ENCODE measurements around the gene SLC15A1.
"Not testable (repeated sequence)": the region's sequence is repeated elsewhere in the genome, so short reads cannot be mapped to it uniquely, and the experiment has no call there.

SLC15A1 gene

DNA sequence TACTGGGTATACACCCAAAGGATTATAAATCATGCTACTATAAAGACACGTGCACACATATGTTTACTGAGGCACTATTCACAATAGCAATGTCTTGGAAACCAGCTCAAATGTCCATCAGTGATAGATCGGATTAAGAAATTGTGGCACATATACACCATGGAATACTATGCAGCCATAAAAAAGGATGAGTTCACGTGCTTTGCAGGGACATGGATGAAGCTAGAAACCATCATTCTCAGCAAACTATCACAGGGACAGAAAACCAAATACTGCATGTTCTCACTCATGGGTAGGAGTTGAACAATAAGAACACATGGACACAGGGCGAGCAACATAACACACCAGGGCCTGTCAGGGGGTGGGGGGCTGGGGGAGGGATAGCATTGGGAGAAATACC lies 2.0 kb upstream of the SLC15A1 start:
- in situ Hi-C loops (cut with MboI; ENCODE audit: low sequenced_read_pairs) = not testable (repeated sequence)

DNA sequence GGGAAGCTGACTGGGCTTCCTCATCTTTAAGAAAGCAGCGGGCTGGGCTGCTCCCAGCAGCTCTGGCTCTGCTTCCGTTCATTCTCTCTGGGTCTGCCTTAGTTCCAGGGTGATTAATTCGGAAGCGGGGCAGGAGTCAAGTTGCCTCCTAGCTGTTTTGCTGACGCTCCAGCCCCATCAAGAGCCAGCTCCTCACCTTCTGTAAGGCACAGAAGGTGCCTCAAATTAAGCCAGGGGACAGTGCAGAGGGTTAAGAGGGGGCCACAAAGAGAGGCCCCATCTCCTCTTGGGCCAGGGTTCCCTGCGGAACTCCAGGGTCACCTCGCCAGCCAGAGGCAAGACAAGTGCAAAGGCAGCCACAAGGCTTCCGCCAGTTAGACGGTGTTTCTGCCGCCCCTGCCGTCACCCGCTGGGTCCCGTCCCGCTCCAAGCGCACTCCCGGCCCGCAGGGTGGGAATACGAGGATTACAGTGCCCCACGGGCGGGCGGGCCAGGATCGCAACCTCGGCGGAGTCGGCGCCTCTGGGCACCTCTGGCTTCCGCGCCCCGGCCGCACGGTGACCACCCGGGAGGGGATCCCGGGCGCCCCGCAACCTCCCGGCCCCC lies 508 bp downstream of the SLC15A1 start:
- in situ Hi-C loops (cut with MboI; ENCODE audit: low sequenced_read_pairs) = no loop called here

DNA sequence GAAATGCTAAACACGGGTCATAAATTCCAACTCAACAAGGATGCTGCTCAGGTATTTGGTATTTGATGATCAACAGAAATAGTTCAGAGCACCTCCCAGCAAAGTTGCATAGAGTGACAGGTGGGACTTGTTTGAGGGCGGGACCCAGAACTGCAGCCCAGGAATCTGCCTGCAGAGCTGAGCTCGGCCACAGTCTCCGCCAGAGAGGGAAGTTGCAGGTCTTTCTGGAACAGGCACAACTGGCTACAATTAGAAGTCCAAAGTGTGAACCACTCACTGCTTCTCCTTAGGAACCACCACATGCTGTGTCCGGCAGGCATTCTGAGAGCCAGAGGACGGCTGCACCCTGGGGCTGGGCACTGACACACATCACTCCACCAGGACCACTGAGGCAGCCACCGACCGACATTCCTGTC lies 1.1 kb downstream of the SLC15A1 start:
- in situ Hi-C loops (cut with MboI; ENCODE audit: low sequenced_read_pairs) = no loop called here

DNA sequence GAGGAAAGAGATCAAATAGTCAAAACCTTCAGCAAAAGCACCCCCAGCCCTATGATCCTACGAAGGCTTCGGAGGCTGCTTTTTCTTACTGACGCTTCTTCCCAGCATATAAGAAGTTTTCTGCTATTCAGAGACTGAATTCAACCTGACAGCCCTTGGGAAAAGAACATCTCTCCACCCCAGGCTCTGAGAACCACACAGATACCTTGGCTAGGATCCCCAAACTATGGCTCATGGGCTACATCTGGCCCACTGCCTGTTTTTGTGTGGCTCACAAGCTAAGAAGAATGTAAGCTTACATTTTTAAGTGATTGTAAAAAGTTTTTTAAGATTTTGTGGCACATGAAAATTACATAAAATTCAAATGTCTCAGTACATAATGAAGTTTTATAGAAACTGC lies 3.0 kb downstream of the SLC15A1 start:
- in situ Hi-C loops (cut with MboI; ENCODE audit: low sequenced_read_pairs) = no loop called here

DNA sequence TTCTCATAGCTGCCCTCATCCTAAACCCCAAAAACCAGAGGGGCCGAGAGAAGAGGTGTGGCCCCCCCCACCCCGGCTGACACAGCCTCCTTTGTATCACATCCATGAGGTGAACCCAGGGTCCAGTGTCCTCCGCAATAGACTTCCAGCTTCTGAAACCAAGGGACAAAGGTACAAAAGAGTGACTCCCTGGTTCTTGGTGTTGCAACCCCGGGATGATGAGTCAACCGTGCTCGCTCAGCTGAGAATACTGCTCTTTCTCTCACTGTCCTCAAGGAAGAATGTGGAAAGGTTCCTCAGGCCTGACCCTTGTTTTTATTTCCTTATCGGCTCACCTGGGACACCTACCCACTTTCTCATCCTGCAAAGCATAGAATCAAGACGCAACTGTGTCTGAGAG lies 5.5 kb downstream of the SLC15A1 start:
- in situ Hi-C loops (cut with MboI; ENCODE audit: low sequenced_read_pairs) = no loop called here

DNA sequence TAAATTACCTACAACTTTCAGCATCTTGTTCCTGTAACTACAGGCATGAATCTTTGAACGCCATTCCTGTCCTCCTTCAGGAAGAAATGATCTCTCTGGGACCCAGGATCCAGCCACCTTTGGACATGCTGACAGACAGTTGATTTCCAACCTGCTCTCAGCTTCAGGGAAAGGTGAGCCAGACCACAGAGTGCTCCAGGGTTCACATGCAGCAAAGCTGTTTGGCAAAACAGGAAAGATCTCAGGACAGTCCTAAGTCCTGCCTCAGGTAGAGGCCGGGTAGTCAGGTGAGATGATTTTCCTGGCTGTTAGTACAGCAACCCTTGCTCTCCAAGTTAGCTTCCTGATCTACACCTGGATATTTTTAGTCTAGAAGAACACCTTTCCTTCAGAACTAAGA lies 9.1 kb downstream of the SLC15A1 start:
- in situ Hi-C loops (cut with MboI; ENCODE audit: low sequenced_read_pairs) = no loop called here

DNA sequence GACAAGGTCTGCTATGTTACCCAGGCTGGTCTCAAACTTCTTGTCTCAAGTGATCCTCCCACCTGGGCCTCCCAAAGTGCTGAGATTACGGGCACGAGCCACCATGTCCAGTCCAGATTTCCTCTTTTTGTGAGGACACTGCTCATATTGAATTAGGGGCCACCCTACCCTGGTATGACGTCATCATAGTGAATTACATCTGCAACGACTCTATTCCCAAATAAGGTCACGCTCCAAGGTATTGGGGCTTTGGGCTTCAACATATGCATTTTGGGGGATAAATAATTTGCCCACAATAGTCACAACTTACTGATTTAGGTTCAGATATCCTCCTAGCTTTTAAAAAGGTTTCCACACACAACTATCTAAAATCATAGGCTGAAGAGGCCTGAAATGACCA lies 9.5 kb downstream of the SLC15A1 start:
- in situ Hi-C loops (cut with MboI; ENCODE audit: low sequenced_read_pairs) = no loop called here

DNA sequence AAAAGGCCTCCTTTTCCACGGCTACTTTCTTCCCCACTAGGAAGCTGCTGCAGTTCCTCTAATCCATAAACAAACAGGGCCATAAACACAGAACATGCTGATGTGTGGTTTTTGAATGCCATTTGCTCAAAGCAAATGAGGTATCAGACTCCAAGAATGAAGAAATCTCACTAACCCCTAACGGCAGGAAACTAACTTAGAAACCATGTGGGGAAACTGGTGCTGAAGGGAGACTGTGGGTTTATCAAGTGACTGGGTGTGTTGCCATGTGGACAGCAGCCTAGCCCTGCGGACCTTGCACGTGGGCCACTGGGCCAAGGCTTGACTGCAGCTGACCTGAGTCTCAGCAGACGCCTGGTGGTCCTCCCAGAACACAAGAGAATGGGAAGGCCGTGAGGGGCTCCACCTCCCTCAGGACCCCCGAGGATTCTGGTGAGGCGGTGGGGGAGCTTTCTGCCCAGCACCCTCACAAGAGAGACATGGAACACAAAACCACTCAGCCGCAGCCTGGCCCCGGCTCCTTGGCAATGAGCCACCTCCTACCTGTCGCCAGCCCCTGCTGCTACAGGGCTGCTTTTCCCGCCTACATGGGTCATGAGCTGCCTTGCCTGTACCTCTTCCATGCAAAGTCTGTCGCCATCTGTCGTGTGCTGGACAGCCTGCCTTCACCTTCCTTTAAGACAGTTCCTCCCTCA lies 10.6 kb downstream of the SLC15A1 start:
- in situ Hi-C loops (cut with MboI; ENCODE audit: low sequenced_read_pairs) = no loop called here

DNA sequence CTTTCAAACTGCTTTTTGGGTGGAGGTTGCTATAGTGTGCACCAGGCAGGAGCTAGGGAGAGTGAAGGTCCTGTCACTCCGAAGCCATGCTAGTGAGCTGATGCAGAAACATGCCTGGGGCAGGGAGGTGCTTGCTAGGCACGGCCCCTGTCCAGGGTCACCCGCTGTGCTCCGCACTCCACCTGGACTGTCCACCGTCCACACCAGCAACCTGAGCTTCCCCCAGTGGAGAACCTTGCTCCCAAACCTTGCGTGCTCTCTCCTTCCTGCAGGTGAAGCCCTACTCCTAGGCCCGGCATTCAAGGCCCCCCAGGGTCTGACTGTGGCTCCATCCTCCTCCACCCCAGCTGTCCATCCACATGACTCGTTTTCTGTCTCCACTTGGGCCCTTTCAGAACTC lies 12.3 kb downstream of the SLC15A1 start:
- in situ Hi-C loops (cut with MboI; ENCODE audit: low sequenced_read_pairs) = no loop called here

DNA sequence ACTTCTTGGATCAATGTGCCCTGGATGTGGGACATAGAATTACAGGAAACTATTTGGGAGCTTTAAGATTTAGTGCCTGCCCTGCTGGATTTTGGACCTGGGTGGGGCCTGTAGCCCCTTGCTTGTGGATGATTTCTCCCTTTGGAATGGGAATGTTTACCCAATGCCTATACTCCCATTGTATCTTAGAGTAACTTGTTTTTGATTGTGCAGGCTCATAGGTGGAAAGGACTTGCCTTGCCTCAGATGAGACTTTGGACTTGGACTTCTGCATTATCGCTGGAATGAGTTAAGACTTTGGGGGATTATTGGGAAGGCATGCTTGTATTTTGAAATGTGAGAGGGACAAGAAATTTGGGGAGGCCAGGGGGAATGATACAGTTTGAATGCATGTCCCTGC lies 13.5 kb downstream of the SLC15A1 start:
- in situ Hi-C loops (cut with MboI; ENCODE audit: low sequenced_read_pairs) = no loop called here

DNA sequence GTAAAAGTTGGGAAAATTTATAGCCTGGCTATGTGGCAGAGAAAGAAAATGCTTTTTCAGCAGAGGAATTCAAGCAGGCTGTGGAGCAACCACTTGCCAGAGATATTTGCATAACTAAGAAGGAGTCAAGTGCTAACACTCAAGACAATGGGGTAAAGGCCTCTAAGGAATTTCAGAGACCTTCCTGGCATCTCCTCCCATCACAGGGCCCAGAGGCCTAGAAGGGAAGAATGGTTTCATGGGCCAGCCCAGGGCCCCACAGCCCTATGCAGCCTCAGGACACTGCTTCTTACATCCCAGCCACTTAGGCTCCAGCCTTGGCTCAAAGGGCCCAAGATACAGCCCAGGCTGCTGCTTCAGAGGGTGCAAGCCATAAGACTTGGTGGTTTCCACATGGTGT lies 14.3 kb downstream of the SLC15A1 start:
- in situ Hi-C loops (cut with MboI; ENCODE audit: low sequenced_read_pairs) = no loop called here

DNA sequence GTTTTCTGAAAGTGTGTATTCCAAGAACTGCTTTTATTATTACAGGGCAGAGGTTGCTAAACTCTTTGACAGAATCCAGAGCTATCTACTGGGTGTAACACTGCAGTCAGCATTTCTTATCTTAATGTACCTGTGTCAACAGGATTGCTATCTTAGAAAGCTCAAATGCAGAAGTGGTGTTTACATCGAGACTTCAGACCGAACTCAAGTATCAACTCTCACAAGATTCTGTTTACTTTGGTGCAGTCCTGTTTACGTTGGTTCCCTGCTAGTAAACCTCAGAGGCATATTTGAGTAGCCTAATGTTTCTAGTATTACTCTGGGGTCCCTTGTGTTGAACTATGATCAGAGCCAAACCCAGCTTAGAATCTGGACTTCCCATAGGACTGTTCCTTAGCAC lies 20.5 kb downstream of the SLC15A1 start:
- in situ Hi-C loops (cut with MboI; ENCODE audit: low sequenced_read_pairs) = no loop called here

DNA sequence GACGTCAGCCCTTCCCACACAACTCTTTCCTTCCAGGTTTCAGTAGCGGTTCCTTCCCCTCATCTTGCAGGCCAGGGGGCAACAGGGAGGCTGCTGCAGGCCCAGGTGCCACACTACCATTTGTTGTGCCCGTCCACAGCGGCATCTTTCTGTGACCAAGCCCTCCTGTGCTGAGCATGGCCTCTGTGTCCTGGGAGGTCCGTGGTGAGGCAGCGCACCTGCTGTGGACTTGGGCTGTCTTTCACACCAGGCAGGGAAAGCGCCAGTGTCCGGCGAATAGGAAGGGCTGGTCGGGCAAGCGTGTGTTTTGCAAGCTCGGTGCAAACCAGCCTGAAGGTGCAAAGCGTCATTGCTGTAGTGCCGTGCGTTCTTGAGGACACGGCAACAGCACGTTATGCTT lies 21.4 kb downstream of the SLC15A1 start:
- in situ Hi-C loops (cut with MboI; ENCODE audit: low sequenced_read_pairs) = no loop called here

DNA sequence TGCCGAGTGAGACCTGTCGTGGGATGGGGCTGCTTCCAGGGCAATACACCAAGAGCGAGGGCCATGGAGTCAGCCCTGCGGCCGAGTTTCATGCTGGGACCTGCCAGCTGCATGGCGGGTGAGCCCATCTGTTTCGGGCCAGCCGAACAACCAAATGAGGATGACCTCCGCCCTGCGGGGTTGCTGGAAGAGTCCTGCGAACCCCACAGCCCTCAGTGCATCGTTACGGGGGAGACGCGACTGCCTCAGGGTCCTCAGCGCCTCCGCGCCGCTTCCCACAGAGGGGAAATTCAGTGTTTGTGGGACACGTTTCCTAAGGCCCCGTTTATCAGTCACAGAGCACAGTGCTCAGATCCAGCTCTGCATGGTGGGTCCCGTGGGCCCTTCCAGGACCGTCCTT lies 22.0 kb downstream of the SLC15A1 start:
- in situ Hi-C loops (cut with MboI; ENCODE audit: low sequenced_read_pairs) = no loop called here

DNA sequence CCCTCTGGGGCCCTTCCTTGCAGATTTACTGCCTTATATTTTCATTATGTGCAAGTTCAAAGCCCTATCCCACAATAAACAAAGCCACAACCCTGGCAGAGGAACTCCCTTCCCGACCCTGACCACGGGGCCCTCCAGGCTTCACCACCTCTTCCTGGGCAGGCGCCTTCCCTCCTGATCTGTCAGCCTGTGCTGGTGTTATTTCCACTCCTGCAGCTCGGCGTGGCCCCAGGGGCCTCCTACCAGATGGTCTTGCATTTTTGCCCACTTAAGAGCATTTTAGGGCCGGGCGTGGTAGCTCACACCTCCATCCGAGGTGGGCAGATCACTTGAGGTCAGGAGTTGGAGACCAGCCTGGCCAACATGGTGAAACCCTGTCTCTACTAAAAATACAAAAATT lies 22.8 kb downstream of the SLC15A1 start:
- in situ Hi-C loops (cut with MboI; ENCODE audit: low sequenced_read_pairs) = no loop called here

DNA sequence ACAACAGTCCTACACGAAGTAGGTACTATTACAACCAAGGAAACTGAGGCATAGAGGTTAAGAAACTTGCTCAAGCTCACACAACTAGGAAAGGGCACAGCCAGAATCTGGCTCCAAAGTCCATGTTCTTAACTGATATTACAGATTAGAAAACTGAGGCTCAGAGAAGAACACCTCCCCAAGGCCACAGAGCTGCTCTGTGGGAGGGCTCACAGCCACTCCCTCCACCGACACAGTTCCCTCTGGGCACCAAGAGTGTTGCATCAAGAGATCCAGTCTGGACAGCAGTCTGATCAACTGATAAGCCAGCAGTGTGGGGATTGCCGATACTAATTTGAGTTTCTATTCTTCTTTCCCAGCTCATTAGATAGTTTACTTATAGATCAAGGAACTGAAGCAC lies 29.5 kb downstream of the SLC15A1 start:
- in situ Hi-C loops (cut with MboI; ENCODE audit: low sequenced_read_pairs) = no loop called here

DNA sequence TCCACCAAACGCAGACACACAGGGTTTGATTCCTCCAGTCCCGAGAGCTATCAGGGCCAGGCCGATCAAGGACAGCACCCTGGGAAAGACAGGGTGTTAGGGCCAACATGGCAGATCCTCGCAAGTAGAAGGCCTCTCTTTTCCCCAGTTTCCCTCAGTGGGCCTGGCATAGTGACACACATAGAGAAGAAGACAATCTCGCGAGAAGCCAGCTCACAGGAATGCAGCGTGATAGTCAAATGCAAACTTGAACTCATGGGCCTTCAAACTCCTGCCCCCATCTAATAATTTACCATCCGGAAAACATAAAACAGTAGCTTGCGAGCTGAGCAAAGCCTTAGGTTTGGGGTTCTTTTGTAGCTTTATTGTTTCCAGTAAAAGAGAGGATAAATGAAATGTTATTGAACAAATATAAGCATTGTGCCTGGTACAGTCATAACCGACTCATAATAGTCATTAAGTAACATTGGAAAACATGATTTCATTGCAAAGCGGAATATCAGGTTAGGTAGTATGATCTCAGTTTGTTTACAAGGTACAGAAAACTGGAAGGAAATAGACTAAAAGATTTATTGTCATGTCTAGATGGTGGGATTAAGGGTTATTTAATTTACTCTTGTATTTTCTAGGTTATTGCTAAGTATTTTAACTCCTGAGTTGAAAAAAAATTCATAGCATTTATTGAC lies 30.5 kb downstream of the SLC15A1 start:
- in situ Hi-C loops (cut with MboI; ENCODE audit: low sequenced_read_pairs) = no loop called here

DNA sequence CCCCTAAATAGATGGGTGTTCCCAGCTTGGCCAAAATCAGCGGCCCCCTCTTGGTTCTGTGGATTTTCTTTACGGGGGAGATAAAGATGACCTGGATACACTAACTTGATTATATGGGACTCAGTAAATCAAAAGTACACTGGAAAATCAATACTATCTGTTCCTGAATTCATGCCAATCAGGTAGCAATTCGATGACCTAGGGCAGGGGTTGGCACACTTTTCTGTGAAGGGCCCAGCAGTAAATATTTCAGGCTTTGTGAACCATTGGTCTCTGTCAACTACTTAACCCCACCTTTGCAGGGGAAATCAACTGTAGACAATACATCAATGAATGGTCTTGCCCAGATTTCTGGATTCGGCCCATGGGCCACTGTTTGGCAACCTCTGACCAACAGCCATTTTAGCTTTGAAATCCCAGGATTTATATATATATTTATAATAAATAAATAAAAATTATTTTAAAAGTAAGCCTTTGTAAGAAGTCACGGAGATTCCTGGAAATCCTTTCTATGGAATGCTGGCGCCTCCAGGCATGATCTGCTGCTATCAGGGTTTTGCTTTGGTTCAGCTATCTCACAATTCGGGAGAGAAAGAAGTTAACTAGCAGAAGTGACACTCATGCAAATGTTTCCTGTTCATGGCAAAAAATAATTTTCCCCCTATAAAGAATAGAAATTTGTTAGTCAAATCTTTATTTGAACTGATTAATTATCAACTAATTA lies 32.8 kb downstream of the SLC15A1 start:
- in situ Hi-C loops (cut with MboI; ENCODE audit: low sequenced_read_pairs) = no loop called here

DNA sequence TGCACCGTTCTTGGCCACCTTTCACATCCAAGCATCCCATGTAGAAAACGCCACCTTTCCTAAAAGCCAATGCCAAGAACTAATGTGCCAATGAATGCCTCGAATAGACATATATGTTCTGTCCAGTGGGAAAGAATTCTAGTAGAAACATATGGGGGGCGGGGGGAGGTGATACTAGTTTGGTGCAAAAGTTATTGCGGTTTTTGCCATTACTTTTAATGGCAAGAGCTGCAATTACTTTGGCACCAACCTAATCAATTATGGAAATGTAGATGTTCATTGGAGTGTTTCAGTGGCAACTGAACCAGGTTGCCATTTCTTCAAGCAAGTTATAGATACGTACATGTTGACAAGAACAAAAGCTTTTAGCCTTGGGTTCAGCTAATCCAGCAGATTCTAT lies 34.6 kb downstream of the SLC15A1 start:
- in situ Hi-C loops (cut with MboI; ENCODE audit: low sequenced_read_pairs) = no loop called here

DNA sequence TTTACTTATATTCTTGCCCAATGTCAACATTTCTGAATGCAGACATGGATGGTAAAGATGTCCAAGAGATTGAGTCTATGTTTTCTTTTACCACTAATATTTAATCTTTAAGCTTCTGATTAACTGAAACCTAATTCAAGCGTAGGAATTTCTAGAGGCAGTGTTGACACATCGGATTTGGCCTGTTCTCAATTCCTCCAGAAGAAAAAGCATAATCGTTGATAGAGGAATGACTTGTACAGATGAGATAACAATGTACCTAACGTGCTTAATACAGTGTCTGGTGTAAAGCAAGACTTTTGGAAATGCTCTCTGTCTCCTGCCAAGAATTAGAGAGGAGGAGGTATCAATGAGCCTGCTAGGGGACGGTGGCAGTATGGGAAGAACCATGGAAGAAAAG lies 35.2 kb downstream of the SLC15A1 start:
- in situ Hi-C loops (cut with MboI; ENCODE audit: low sequenced_read_pairs) = no loop called here

DNA sequence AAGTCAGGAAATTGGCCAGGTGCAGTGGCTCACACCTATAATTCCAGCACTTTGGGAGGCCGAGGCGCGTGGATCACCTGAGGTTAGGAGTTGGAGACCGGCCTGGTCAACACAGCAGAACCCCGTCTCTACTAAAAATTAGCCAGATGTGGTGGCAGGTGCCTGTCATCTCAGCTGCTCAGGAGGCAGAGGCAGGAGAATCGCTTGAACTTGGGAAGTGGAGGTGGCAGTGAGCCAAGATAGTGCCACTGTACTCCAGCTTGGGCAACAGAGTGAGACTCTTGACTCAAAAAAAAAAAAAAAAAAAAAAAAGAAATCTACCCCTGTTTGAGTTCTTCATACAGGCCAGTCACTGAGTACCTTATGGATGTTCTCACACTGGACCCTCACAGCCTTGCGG lies 42.0 kb downstream of the SLC15A1 start:
- in situ Hi-C loops (cut with MboI; ENCODE audit: low sequenced_read_pairs) = no loop called here

Measured in hTERT RPE-1 (cell line).